H9 (cell line): ENCODE measurements around the gene UNC5C. TPM values are rescaled to one million over a fixed set of nuclear protein-coding genes. Genes with fewer than 3 reads are reported as not detected.

Experiments used
- DNase-seq: peaks from one replicate; pipeline ENCODE4 v3.0.0-alpha.2; 2017
- H2AFZ ChIP-seq: one replicate; pipeline ENCODE4 v1.6.1; 2013; ENCODE audit warnings: mild to moderate bottlenecking, low read length, control low read depth, moderate library complexity
- H2AK5ac ChIP-seq: 2 replicates; pipeline ENCODE4 v1.6.1; 2013; ENCODE audit warnings: low read length, control low read depth, mixed read lengths; ENCODE audit not compliant: insufficient read length
- H2BK120ac ChIP-seq: one replicate; pipeline ENCODE4 v1.6.1; 2013; ENCODE audit warnings: low read depth, mild to moderate bottlenecking, low read length, control low read depth, inconsistent platforms; ENCODE audit not compliant: poor library complexity, severe bottlenecking
- H2BK12ac ChIP-seq: 2 replicates; pipeline ENCODE4 v1.6.1; 2013; ENCODE audit warnings: low read length, control low read depth, mixed read lengths, low read depth; ENCODE audit not compliant: insufficient read length
- H2BK15ac ChIP-seq: 2 replicates; pipeline ENCODE4 v1.6.1; 2013; ENCODE audit warnings: low read depth, low read length, control low read depth
- H2BK20ac ChIP-seq: one replicate; pipeline ENCODE4 v1.6.1; 2013; ENCODE audit warnings: low read depth, mild to moderate bottlenecking, low read length, control low read depth, inconsistent platforms; ENCODE audit not compliant: poor library complexity, severe bottlenecking
- H2BK5ac ChIP-seq: 2 replicates; pipeline ENCODE4 v1.6.1; 2013; ENCODE audit warnings: low read length, control low read depth, mixed read lengths; ENCODE audit not compliant: insufficient read length
- H3K14ac ChIP-seq: 2 replicates; pipeline ENCODE4 v1.6.1; 2013; ENCODE audit warnings: low read length, control low read depth; ENCODE audit not compliant: insufficient read depth
- H3K18ac ChIP-seq: 2 replicates; pipeline ENCODE4 v1.6.1; 2013; ENCODE audit warnings: low read depth, mild to moderate bottlenecking, mixed read lengths, low read length, control low read depth; ENCODE audit not compliant: insufficient read length
- H3K23ac ChIP-seq: 2 replicates; pipeline ENCODE4 v1.6.1; 2013; ENCODE audit warnings: low read length, control low read depth, mixed read lengths, low read depth; ENCODE audit not compliant: insufficient read length
- H3K23me2 ChIP-seq: 2 replicates; pipeline ENCODE4 v1.6.1; 2013; ENCODE audit warnings: low read depth, mild to moderate bottlenecking, mixed read lengths, low read length, control low read depth; ENCODE audit not compliant: insufficient read length, poor library complexity, severe bottlenecking
- H3K27ac ChIP-seq: 2 replicates; pipeline ENCODE4 v1.5.1; 2013; ENCODE audit warnings: low read length, control low read depth, mixed read lengths, low read depth; ENCODE audit not compliant: insufficient read length
- H3K27me3 ChIP-seq: 2 replicates; pipeline ENCODE4 v1.6.1; 2013; ENCODE audit warnings: low read length, control low read depth, inconsistent platforms; ENCODE audit not compliant: insufficient read depth
- H3K4ac ChIP-seq: 2 replicates; pipeline ENCODE4 v1.6.1; 2013; ENCODE audit warnings: low read depth, mild to moderate bottlenecking, control low read depth, inconsistent platforms, low read length, moderate library complexity
- H3K4me1 ChIP-seq: 2 replicates; pipeline ENCODE4 v1.6.1; 2013; ENCODE audit warnings: low read length, control low read depth, inconsistent platforms; ENCODE audit not compliant: insufficient read depth
- H3K4me2 ChIP-seq: 2 replicates; pipeline ENCODE4 v1.6.1; 2013; ENCODE audit warnings: low read length, control low read depth, mixed read lengths; ENCODE audit not compliant: insufficient read length, insufficient read depth
- H3K56ac ChIP-seq: 2 replicates; pipeline ENCODE4 v1.6.1; 2013; ENCODE audit warnings: low read depth, mild to moderate bottlenecking, mixed read lengths, low read length, control low read depth; ENCODE audit not compliant: insufficient read length
- H3K79me1 ChIP-seq: 2 replicates; pipeline ENCODE4 v1.6.1; 2013; ENCODE audit warnings: low read depth, mild to moderate bottlenecking, moderate library complexity, low read length, control low read depth, inconsistent platforms; ENCODE audit not compliant: insufficient read depth, poor library complexity, severe bottlenecking
- H3K79me2 ChIP-seq: 2 replicates; pipeline ENCODE4 v1.6.1; 2013; ENCODE audit warnings: low read length, control low read depth, inconsistent platforms; ENCODE audit not compliant: insufficient read depth
- H3K9ac ChIP-seq: 2 replicates; pipeline ENCODE4 v1.6.1; 2013; ENCODE audit warnings: low read length, control low read depth, mixed read lengths; ENCODE audit not compliant: insufficient read length; ENCODE audit errors: extremely low read depth
- H3K9me3 ChIP-seq: one replicate; pipeline ENCODE4 v1.6.1; 2013; ENCODE audit warnings: low read depth, low read length, inconsistent platforms; ENCODE audit not compliant: control insufficient read depth
- H3T11ph ChIP-seq: one replicate; pipeline ENCODE4 v1.6.1; 2013; ENCODE audit warnings: mild to moderate bottlenecking, low read length, control low read depth, inconsistent platforms
- H4K20me1 ChIP-seq: one replicate; pipeline ENCODE4 v1.6.1; 2013; ENCODE audit not compliant: control insufficient read depth, insufficient read length, insufficient read depth
- H4K5ac ChIP-seq: 2 replicates; pipeline ENCODE4 v1.6.1; 2013; ENCODE audit warnings: low read depth, mild to moderate bottlenecking, mixed read lengths, low read length, control low read depth; ENCODE audit not compliant: insufficient read length
- H4K8ac ChIP-seq: replicated peaks from 2 replicates; pipeline ENCODE4 v1.6.1; 2013; ENCODE audit warnings: low read length, control low read depth, mixed read lengths, low read depth; ENCODE audit not compliant: insufficient read length
- H4K91ac ChIP-seq: 2 replicates; pipeline ENCODE4 v1.6.1; 2013; ENCODE audit warnings: low read depth, mild to moderate bottlenecking, moderate library complexity, mixed read lengths, low read length, control low read depth; ENCODE audit not compliant: insufficient read length
- H3K27ac Mint-ChIP-seq, 3 experiments: 2 replicates in 2 of 3; 3 replicates in 1 of 3; pipeline ENCODE4 v1.8.0; 2020 to 2021; ENCODE audit warnings: mixed read lengths in 3 of 3, mild to moderate bottlenecking in 1 of 3, moderate library complexity in 1 of 3
- H3K27me3 Mint-ChIP-seq: 2 replicates; pipeline ENCODE4 v1.8.0; 2021; ENCODE audit warnings: low read depth, mild to moderate bottlenecking, moderate library complexity, mixed read lengths
- H3K36me3 Mint-ChIP-seq, 3 experiments: 2 replicates in 2 of 3; 3 replicates in 1 of 3; pipeline ENCODE4 v1.8.0; 2020 to 2021; ENCODE audit warnings: low read depth in 3 of 3, mixed read lengths in 3 of 3; ENCODE audit not compliant: insufficient read depth in 1 of 3
- H3K4me1 Mint-ChIP-seq, 2 experiments: 2 replicates each; pipeline ENCODE4 v1.8.0; 2020; ENCODE audit warnings: mixed read lengths in 2 of 2
- H3K4me3 Mint-ChIP-seq, 2 experiments: 2 replicates in 1 of 2; 3 replicates in 1 of 2; pipeline ENCODE4 v1.8.0; 2020 to 2021; ENCODE audit warnings: mild to moderate bottlenecking in 2 of 2, mixed read lengths in 2 of 2, moderate library complexity in 1 of 2
- H3K9me3 Mint-ChIP-seq, 2 experiments: 2 replicates in 1 of 2; 3 replicates in 1 of 2; pipeline ENCODE4 v1.8.0; 2020; ENCODE audit warnings: mild to moderate bottlenecking in 2 of 2, mixed read lengths in 2 of 2, moderate library complexity in 1 of 2
- CTCF ChIP-seq: fragments of 200-600 bp; sonication (generic); conservative IDR thresholded peaks from 3 replicates; pipeline ENCODE4 v1.8.0; 2021; ENCODE audit warnings: antibody characterized with exemption, mild to moderate bottlenecking
- WGBS: extraction: QIAGEN DNeasy Blood & Tissue Kit; methylation state at CpG from one replicate; pipeline ENCODE4 v1.1.7; 2013; ENCODE audit warnings: missing lambda C conversion rate, low lambda C conversion rate, mixed read lengths; ENCODE audit not compliant: insufficient read length; ENCODE audit errors: extremely low coverage; 5-methylcytosine and 5-hydroxymethylcytosine counted together
- total RNA-seq: library from RNA; stranded (reverse); gene quantifications from 2 replicates; pipeline ENCODE4 v1.2.1, GENCODE V29; 2021

UNC5C gene
- total RNA-seq, 1 experiment from 2014 or later = not detected

DNA sequence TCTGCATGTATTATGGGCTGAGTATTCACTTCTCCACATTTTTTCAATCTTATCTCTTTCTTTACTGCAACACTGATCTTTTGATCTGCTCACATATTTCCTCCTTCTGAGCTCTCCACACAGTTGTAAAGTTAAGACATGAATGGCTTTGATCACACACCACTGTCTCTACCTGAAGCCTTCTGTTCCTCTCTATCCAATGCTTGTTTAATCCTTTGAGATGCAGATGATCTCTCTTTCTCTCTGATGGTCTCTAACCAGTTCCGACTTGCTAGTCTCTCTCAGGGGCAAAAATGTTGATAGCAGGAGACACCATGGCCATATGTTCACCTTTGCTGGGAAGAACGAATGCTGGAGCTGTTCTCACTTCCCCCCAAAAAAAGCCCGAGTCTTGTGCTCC lies 162.4 kb downstream of the UNC5C start:
- Histone ChIP-seq H3K56ac (no peak overlapping the region), H3K27me3 (peaks cover 29% of the 10 kb centered on the region)

More for the DNA sequence above, 162.4 kb downstream of the UNC5C start:
- Histone ChIP-seq H2BK20ac (no peak overlapping the region), H3K4ac (no peak overlapping the region), H3K9me3 (no peaks in the 10 kb centered on the region), H4K5ac (no peak overlapping the region), H3K27ac (no peak overlapping the region), H3K9ac (no peak overlapping the region), H2BK120ac (no peak overlapping the region), H3K79me1 (no peaks in the 10 kb centered on the region), H2BK12ac (no peak overlapping the region), H3K23me2 (no peaks in the 10 kb centered on the region), H3K14ac (no peak overlapping the region), H2AFZ (no peak overlapping the region), H3K4me1 (no peaks in the 10 kb centered on the region), H3K18ac (no peak overlapping the region), H4K8ac (no peak overlapping the region), H3K79me2 (no peaks in the 10 kb centered on the region), H3K23ac (no peak overlapping the region), H2AK5ac (no peak overlapping the region), H3T11ph (no peak overlapping the region), H2BK5ac (no peak overlapping the region), H2BK15ac (no peak overlapping the region), H3K4me2 (no peak overlapping the region), H4K20me1 (no peaks in the 10 kb centered on the region), H4K91ac (no peak overlapping the region)
- H3K4me1 Mint-ChIP-seq = peaks cover 0 to 4% of the 10 kb centered on the region in 2 experiments; a peak in 3 of 4 replicates
- WGBS = no CpG with 5 or more reads among the region's 3 CpGs
- no peak overlapping the region for H3K4me3 Mint-ChIP-seq
- H3K27ac Mint-ChIP-seq = no peak overlapping the region
- DNase-seq = no peak
- H3K9me3 Mint-ChIP-seq = peaks cover 0 to 2% of the 10 kb centered on the region in 2 experiments; a peak in 2 of 5 replicates
- H3K36me3 Mint-ChIP-seq = no peaks in the 10 kb centered on the region
- TF ChIP-seq CTCF = no peak
- peaks cover 93% of the 10 kb centered on the region for H3K27me3 Mint-ChIP-seq
